Tibial nerve (tissue), 4 donors: Measurements from ENCODE around the gene ZNF185. TPM values are rescaled to one million over a fixed set of nuclear protein-coding genes. Genes with fewer than 3 reads are reported as not detected.

Source experiments
- DNase-seq, 2 donors: peaks; one replicate each; pipeline ENCODE4 v3.0.0-alpha.2; 2019; ENCODE audit warnings: low spot score in 2 of 2
- H3K27ac ChIP-seq, 4 donors: fragments of 200-600 bp; sonication (generic) in 3 of 4; one replicate each; pipeline ENCODE4 v1.5.1; 2017 to 2019; ENCODE audit warnings: mild to moderate bottlenecking in 1 of 4
- H3K27me3 ChIP-seq, 2 donors: fragments of 200-600 bp; sonication (generic) in 1 of 2; one replicate each; pipeline versions ENCODE4 v1.5.1 to v1.6.0; 2017 to 2019
- H3K36me3 ChIP-seq, 3 donors: fragments of 200-600 bp; sonication (generic); one replicate each; pipeline ENCODE4 v1.5.1; 2018 to 2019
- H3K4me1 ChIP-seq, 4 donors: fragments of 200-600 bp; sonication (generic) in 3 of 4; one replicate each; pipeline ENCODE4 v1.5.1; 2017 to 2019
- H3K4me3 ChIP-seq, 4 donors: fragments of 200-600 bp; sonication (generic) in 3 of 4; one replicate each; pipeline ENCODE4 v1.5.1; 2017 to 2019; ENCODE audit warnings: mild to moderate bottlenecking in 1 of 4, moderate library complexity in 1 of 4
- H3K9me3 ChIP-seq, 4 donors: fragments of 200-600 bp; sonication (generic) in 3 of 4; one replicate each; pipeline ENCODE4 v1.5.1; 2017 to 2019
- CTCF ChIP-seq, 5 experiments: fragments of 200-600 bp in 3 of 5; fragments of 450-650 bp in 2 of 5; sonication (generic) in 3 of 5; IDR thresholded peaks; one replicate each; pipeline ENCODE4 v1.5.1; 2016 to 2019; ENCODE audit warnings: antibody characterized with exemption in 5 of 5, mild to moderate bottlenecking in 3 of 5, moderate library complexity in 2 of 5
- EP300 ChIP-seq, 2 donors: sonication (generic); formaldehyde crosslinking; IDR thresholded peaks; one replicate each; pipeline ENCODE4 v1.6.1; 2017; ENCODE audit warnings: antibody characterized with exemption in 2 of 2, mild to moderate bottlenecking in 1 of 2
- POLR2A ChIP-seq, 2 donors: fragments of 450-650 bp; IDR thresholded peaks; one replicate each; pipeline ENCODE4 v1.6.1; 2017; ENCODE audit warnings: antibody characterized with exemption in 2 of 2, mild to moderate bottlenecking in 2 of 2, moderate library complexity in 2 of 2
- WGBS, 2 donors: methylation state at CpG; one replicate each; pipeline ENCODE4 v1.1.5; 2018; 5-methylcytosine and 5-hydroxymethylcytosine counted together
- total RNA-seq, 4 donors: library from RNA; depleted of rRNA; stranded (reverse); fragments of >200 nt; gene quantifications; one replicate each; pipeline ENCODE4 v1.1.0, GENCODE V29; 2016

ZNF185 gene
- total RNA-seq, 4 donors from 2014 or later: 17.1 to 55.1 (median 28.6) TPM

GRCh38 chrX:152895724-152896420 is 2.0 kb upstream of the ZNF185 start:
- 85 to 95% methylated on average over 6 to 8 of the region's 8 CpGs for WGBS, 2 donors
- H3K27me3 ChIP-seq: peaks cover 0 to 11% of the 10 kb centered on the region in 2 donors
- DNase-seq: no peak

DNA sequence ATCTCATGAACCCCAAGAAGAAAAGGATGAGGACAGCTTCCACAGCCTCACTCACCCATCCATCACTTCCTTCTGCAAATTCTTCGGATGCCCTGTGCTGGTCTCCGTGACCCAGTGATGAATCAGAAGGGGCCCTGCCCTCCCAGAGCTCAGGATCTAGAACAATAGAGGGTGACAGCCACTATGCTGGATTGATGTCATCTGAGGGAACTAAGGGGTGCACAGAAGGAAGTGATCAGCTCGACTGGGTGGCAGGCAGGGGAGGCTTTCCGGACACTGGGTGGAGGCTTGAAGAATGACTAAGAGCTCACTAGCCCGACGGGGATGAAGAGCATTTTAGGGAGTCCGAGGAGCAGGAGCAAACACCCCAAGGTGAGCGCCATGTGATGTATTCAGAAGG is 1.4 kb upstream of the ZNF185 start:
- Histone ChIP-seq H3K27ac (no peak overlapping the region), H3K4me1 (no peaks in the 10 kb centered on the region), H3K36me3 (no peaks in the 10 kb centered on the region), H3K9me3 (no peaks in the 10 kb centered on the region), H3K27me3 (peaks cover 0 to 11% of the 10 kb centered on the region in 2 donors), H3K4me3 (no peak overlapping the region)
- WGBS, 2 donors: 83 to 84% methylated on average over 8 of the region's 8 CpGs
- TF ChIP-seq POLR2A (IDR thresholded peaks at IDR 0.05) (no peak), EP300 (IDR thresholded peaks at IDR 0.05) (no peak), CTCF (IDR thresholded peaks at IDR 0.05) (no peak)
- DNase-seq: no peak

More at GRCh38 chrX:152895724-152896420, 2.0 kb upstream of the ZNF185 start:
- TF ChIP-seq CTCF (IDR thresholded peaks at IDR 0.05): no peak
- no peak for TF ChIP-seq POLR2A (IDR thresholded peaks at IDR 0.05)
- no peak for TF ChIP-seq EP300 (IDR thresholded peaks at IDR 0.05)
- H3K36me3 ChIP-seq: no peaks in the 10 kb centered on the region
- no peak overlapping the region for H3K4me3 ChIP-seq
- no peaks in the 10 kb centered on the region for H3K4me1 ChIP-seq
- H3K9me3 ChIP-seq: no peaks in the 10 kb centered on the region
- H3K27ac ChIP-seq: no peak overlapping the region

- no peaks in the 10 kb centered on the region for H3K36me3 ChIP-seq
- TF ChIP-seq CTCF (IDR thresholded peaks at IDR 0.05): no peak
- no peak for TF ChIP-seq POLR2A (IDR thresholded peaks at IDR 0.05)
- TF ChIP-seq EP300 (IDR thresholded peaks at IDR 0.05): no peak
- H3K27ac ChIP-seq: peak overlapping the region in 1 of 4 donors; percentile 65
- peaks cover 0 to 11% of the 10 kb centered on the region in 2 donors for H3K27me3 ChIP-seq
- H3K9me3 ChIP-seq: no peaks in the 10 kb centered on the region
- H3K4me1 ChIP-seq: no peaks in the 10 kb centered on the region
- peak overlapping the region in 2 of 4 donors; percentile 5 to 49 for H3K4me3 ChIP-seq
- no peak for DNase-seq
- WGBS, 2 donors: 72 to 76% methylated on average over 6 to 10 of the region's 10 CpGs
These were observed 575 bp downstream of the ZNF185 start for GRCh38 chrX:152898442-152898841.

GRCh38 chrX:152899111-152899873 is 1.4 kb downstream of the ZNF185 start:
- no peaks in the 10 kb centered on the region for H3K9me3 ChIP-seq
- 80 to 96% methylated on average over 5 to 12 of the region's 16 CpGs for WGBS, 2 donors
- TF ChIP-seq CTCF (IDR thresholded peaks at IDR 0.05) (no peak), POLR2A (IDR thresholded peaks at IDR 0.05) (no peak), EP300 (IDR thresholded peaks at IDR 0.05) (no peak)
- no peak for DNase-seq
- H3K36me3 ChIP-seq: no peaks in the 10 kb centered on the region
- peak overlapping the region in 1 of 4 donors; percentile 65 for H3K27ac ChIP-seq
- H3K4me3 ChIP-seq: no peak overlapping the region
- H3K27me3 ChIP-seq: peaks cover 0 to 11% of the 10 kb centered on the region in 2 donors
- peaks cover 0 to 3% (median 0%) of the 10 kb centered on the region in 4 donors for H3K4me1 ChIP-seq
